GM18507 (cell line): Measurements from ENCODE around the gene MT4.

Experiments
- DNase-seq: peaks from one replicate; pipeline ENCODE4 v3.0.0; 2011; ENCODE audit warnings: low read depth; ENCODE audit not compliant: insufficient read length; ENCODE audit errors: extremely low spot score
- FAIRE-seq: peaks from 2 replicates; lab custom pipeline; 2011; peaks lifted over from hg19 to GRCh38; lab: Jason Lieb, UNC

The MT4 gene

GRCh38 chr16:56594292-56594619, 29.4 kb downstream of the MT4 start:
- DNase-seq = no peak
- no peak for FAIRE-seq

- FAIRE-seq (peak; percentile 76), DNase-seq (no peak)
Measured at GRCh38 chr16:56600398-56600999, 35.6 kb downstream of the MT4 start.

GRCh38 chr16:56601325-56601724, 36.5 kb downstream of the MT4 start:
- no peak for DNase-seq
- FAIRE-seq = no peak

- DNase-seq (no peak), FAIRE-seq (no peak)
Measured at GRCh38 chr16:56603589-56603988, 38.7 kb downstream of the MT4 start.

GRCh38 chr16:56604966-56605365, 40.1 kb downstream of the MT4 start:
- DNase-seq = no peak
- FAIRE-seq = no peak

GRCh38 chr16:56605475-56605874, 40.6 kb downstream of the MT4 start:
- no peak for FAIRE-seq
- no peak for DNase-seq

- DNase-seq (no peak), FAIRE-seq (no peak)
Measured at GRCh38 chr16:56606071-56606475, 41.2 kb downstream of the MT4 start.

- no peak for FAIRE-seq
Measured at GRCh38 chr16:56606476-56607108, 41.7 kb downstream of the MT4 start.

GRCh38 chr16:56607109-56607618, 42.3 kb downstream of the MT4 start:
- FAIRE-seq (no peak), DNase-seq (no peak)

More at GRCh38 chr16:56606476-56607108, 41.7 kb downstream of the MT4 start:
- no peak for DNase-seq

- DNase-seq (no peak), FAIRE-seq (no peak)
Measured at GRCh38 chr16:56607675-56608042, 42.8 kb downstream of the MT4 start.

- DNase-seq = peak; percentile 86
- FAIRE-seq = peak; percentile 61
Measured at GRCh38 chr16:56608043-56608875, 43.4 kb downstream of the MT4 start, which contains the start of gene MT2A. TSS of gene MT2A (plus strand) at chr16:56608584. CDS start at chr16:56608656, 72 bp downstream.

- no peak for DNase-seq
- no peak for FAIRE-seq
Measured at GRCh38 chr16:56608876-56609462, 44.1 kb downstream of the MT4 start.

- FAIRE-seq (peak; percentile 81), DNase-seq (peak; percentile 62)
Measured at GRCh38 chr16:56609463-56609921, 44.6 kb downstream of the MT4 start.

- DNase-seq (no peak), FAIRE-seq (peak; percentile 42)
Measured at GRCh38 chr16:56610017-56610608, 45.2 kb downstream of the MT4 start.

- no peak for DNase-seq
- FAIRE-seq = no peak
Measured at GRCh38 chr16:56610609-56611111, 45.8 kb downstream of the MT4 start.

GRCh38 chr16:56611281-56611833, 46.5 kb downstream of the MT4 start:
- DNase-seq (no peak), FAIRE-seq (no peak)

GRCh38 chr16:56613706-56614105, 48.8 kb downstream of the MT4 start:
- no peak for FAIRE-seq
- no peak for DNase-seq

GRCh38 chr16:56614549-56614991, 49.7 kb downstream of the MT4 start:
- DNase-seq (no peak), FAIRE-seq (no peak)

- no peak for FAIRE-seq
Measured at GRCh38 chr16:56615353-56615752, 50.5 kb downstream of the MT4 start.

More at GRCh38 chr16:56615353-56615752, 50.5 kb downstream of the MT4 start:
- no peak for DNase-seq
